ENCODE data around the gene GRK1. TPM values are rescaled to one million over a fixed set of nuclear protein-coding genes. Genes with fewer than 3 reads are reported as not detected.
A peak's percentile ranks its signal among the peaks of the same experiment; 100 is the strongest.

Gene GRK1
- total and polyA plus RNA-seq, 2 of the 13 experiments (the other 11 are each of a cell fraction or from before 2014, with no cell fraction given) = 0.07 to 0.12 TPM

DNA sequence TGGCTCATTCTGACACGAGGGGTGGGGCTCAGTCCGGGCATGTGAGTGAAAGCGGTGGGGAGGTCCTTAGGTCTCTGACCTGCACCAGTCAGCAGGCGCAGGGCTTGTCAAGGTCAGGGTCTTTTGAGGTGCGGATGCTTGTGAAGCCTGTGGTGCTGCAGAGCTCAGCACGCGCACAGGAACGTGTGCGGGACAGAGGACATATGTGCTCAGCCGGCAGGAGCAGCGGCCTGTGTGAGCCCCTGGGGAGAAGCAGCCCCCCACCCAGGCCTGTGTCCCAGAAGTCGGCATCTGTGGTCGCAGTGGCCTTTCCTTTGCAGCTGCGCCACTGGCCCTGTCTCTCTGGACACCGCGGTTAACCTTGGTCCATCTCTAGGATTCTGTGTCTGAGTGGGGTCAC, 39.9 kb upstream of the GRK1 start:
- TSS peak; percentile 23 for BruUV-seq (replicated peaks)
- H2AFZ ChIP-seq (ENCODE audit: low read length) = no peak overlapping the region
- no peaks in the 10 kb centered on the region for H3K4me1 ChIP-seq (ENCODE audit: insufficient read depth, low read length)
- peaks cover 21 to 65% of the 10 kb centered on the region in 2 experiments for H3K36me3 ChIP-seq (replicated peaks in 1 of 2; ENCODE audit: control insufficient read depth in 1 of 2, insufficient read depth in 2 of 2, low read length in 2 of 2)
- in situ Hi-C loops (cut with HindIII; ENCODE audit: extremely low pct_ligation_motif_present, low pct_unique_long_range_greater_than_20kb) = no loop called here
- no peak for ATAC-seq
- intact Hi-C loops (cut with micrococcal nuclease; ENCODE audit: unreplicated experiment) = no loop called here
- CTCF ChIA-PET (ENCODE audit: low intra/inter-chr PET ratio, low total read pairs) = no interaction called here
- H3K27me3 ChIP-seq (ENCODE audit: control insufficient read depth in 1 of 2, insufficient read depth in 2 of 2, low read length in 2 of 2) = no peaks in the 10 kb centered on the region
- no peak overlapping the region for H3K9ac ChIP-seq (ENCODE audit: insufficient read depth, low read depth, low read length)
- H3K79me2 ChIP-seq (ENCODE audit: insufficient read depth, low read length) = peaks cover 7% of the 10 kb centered on the region
- POLR2A ChIA-PET = no interaction called here
- H3K4me3 ChIP-seq (replicated peaks in 1 of 3; ENCODE audit: insufficient read depth in 1 of 3, low read depth in 2 of 3, low read length in 3 of 3) = no peak overlapping the region
- no peak for FAIRE-seq
- 96% methylated on average over 10 of the region's 16 CpGs for WGBS (ENCODE audit: low lambda C conversion rate)
- DNase-seq (ENCODE audit: low spot score) = no peak
- TF ChIP-seq ZNF543 (CRISPR knock-in tag; IDR thresholded peaks at IDR 0.05) = no peak
- TF ChIP-seq, protein P1, sequence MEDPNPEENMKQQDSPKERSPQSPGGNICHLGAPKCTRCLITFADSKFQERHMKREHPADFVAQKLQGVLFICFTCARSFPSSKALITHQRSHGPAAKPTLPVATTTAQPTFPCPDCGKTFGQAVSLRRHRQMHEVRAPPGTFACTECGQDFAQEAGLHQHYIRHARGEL (CRISPR knock-in tag; IDR thresholded peaks at IDR 0.05) = no peak
- TF ChIP-seq, protein P2, sequence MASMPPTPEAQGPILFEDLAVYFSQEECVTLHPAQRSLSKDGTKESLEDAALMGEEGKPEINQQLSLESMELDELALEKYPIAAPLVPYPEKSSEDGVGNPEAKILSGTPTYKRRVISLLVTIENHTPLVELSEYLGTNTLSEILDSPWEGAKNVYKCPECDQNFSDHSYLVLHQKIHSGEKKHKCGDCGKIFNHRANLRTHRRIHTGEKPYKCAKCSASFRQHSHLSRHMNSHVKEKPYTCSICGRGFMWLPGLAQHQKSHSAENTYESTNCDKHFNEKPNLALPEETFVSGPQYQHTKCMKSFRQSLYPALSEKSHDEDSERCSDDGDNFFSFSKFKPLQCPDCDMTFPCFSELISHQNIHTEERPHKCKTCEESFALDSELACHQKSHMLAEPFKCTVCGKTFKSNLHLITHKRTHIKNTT (CRISPR knock-in tag; IDR thresholded peaks at IDR 0.05) = no peak
- TF ChIP-seq HNRNPLL (IDR thresholded peaks at IDR 0.05; ENCODE audit: low read depth, low read length, poor library complexity, severe bottlenecking) = no peak
- TF ChIP-seq ZNF562 (CRISPR knock-in tag; IDR thresholded peaks at IDR 0.05; ENCODE audit: borderline replicate concordance) = no peak
- no peak overlapping the region for H3K27ac ChIP-seq (ENCODE audit: extremely low read length, insufficient read depth, low read length)
- H4K20me1 ChIP-seq (ENCODE audit: insufficient read depth, low read length) = no peaks in the 10 kb centered on the region
- H3K9me3 ChIP-seq (ENCODE audit: low read length) = no peaks in the 10 kb centered on the region
- no peak overlapping the region for H3K4me2 ChIP-seq (ENCODE audit: low read depth, low read length)

Data from HepG2 (cell line).